ENCODE data around the gene RGS9.

The RGS9 gene

GRCh38 chr17:65231662-65232335, 94.6 kb downstream of the RGS9 start:
- no peaks in the 10 kb centered on the region for H3K79me2 ChIP-seq (ENCODE audit: control insufficient read depth, insufficient read depth, low read length)
- no peaks in the 10 kb centered on the region for H3K79me1 ChIP-seq (ENCODE audit: low read length)
- no peak overlapping the region for H3K23ac ChIP-seq (ENCODE audit: low read length)
- no peaks in the 10 kb centered on the region for H3K36me3 ChIP-seq (ENCODE audit: control insufficient read depth, insufficient read depth, low read length)
- H2BK120ac ChIP-seq (ENCODE audit: low read depth, low read length): no peak overlapping the region
- peaks cover 10% of the 10 kb centered on the region for H3K4me1 ChIP-seq (ENCODE audit: control insufficient read depth, low read depth, low read length)
- no CpG with 5 or more reads among the region's 8 CpGs for WGBS (ENCODE audit: extremely low coverage, insufficient coverage, low lambda C conversion rate)
- H4K5ac ChIP-seq (ENCODE audit: low read length): no peak overlapping the region
- H3K9ac ChIP-seq (ENCODE audit: low read length): no peak overlapping the region
- no peak overlapping the region for H3K4me3 ChIP-seq (ENCODE audit: low read length)
- no peak overlapping the region for H3K18ac ChIP-seq (ENCODE audit: low read length)
- no peak overlapping the region for H4K8ac ChIP-seq (ENCODE audit: low read depth, low read length)
- no peak overlapping the region for H3K4ac ChIP-seq (ENCODE audit: low read depth, low read length)
- no peak overlapping the region for H3K27ac ChIP-seq (ENCODE audit: low read depth, low read length)
- peak; percentile 90 for DNase-seq
- H2AK5ac ChIP-seq (ENCODE audit: low read length): no peak overlapping the region
- H3K4me2 ChIP-seq (ENCODE audit: low read length): no peak overlapping the region
- no peak overlapping the region for H2BK15ac ChIP-seq (replicated peaks; ENCODE audit: low read depth)
- H3K27me3 ChIP-seq (ENCODE audit: insufficient read depth, low read length, poor library complexity): no peaks in the 10 kb centered on the region
- H3K56ac ChIP-seq (ENCODE audit: low read length): no peak overlapping the region
- no peak overlapping the region for H2BK5ac ChIP-seq (ENCODE audit: low read length)

GRCh38 chr17:65235284-65235683, 98.1 kb downstream of the RGS9 start:
- Histone ChIP-seq H3K79me1 (ENCODE audit: low read length) (no peaks in the 10 kb centered on the region), H2BK15ac (replicated peaks; ENCODE audit: low read depth) (no peak overlapping the region), H4K5ac (ENCODE audit: low read length) (no peak overlapping the region), H3K27me3 (ENCODE audit: insufficient read depth, low read length, poor library complexity) (no peaks in the 10 kb centered on the region), H3K79me2 (ENCODE audit: control insufficient read depth, insufficient read depth, low read length) (no peaks in the 10 kb centered on the region), H3K4ac (ENCODE audit: low read depth, low read length) (no peak overlapping the region), H3K9ac (ENCODE audit: low read length) (no peak overlapping the region), H3K23ac (ENCODE audit: low read length) (no peak overlapping the region), H3K27ac (ENCODE audit: low read depth, low read length) (no peak overlapping the region), H3K4me1 (ENCODE audit: control insufficient read depth, low read depth, low read length) (no peaks in the 10 kb centered on the region), H4K8ac (ENCODE audit: low read depth, low read length) (no peak overlapping the region), H3K56ac (ENCODE audit: low read length) (no peak overlapping the region), H2BK120ac (ENCODE audit: low read depth, low read length) (no peak overlapping the region), H3K36me3 (ENCODE audit: control insufficient read depth, insufficient read depth, low read length) (no peaks in the 10 kb centered on the region), H3K18ac (ENCODE audit: low read length) (no peak overlapping the region), H2AK5ac (ENCODE audit: low read length) (no peak overlapping the region), H3K4me3 (ENCODE audit: low read length) (no peak overlapping the region), H2BK5ac (ENCODE audit: low read length) (no peak overlapping the region), H3K4me2 (ENCODE audit: low read length) (no peak overlapping the region)
- no peak for DNase-seq
- WGBS (ENCODE audit: extremely low coverage, insufficient coverage, low lambda C conversion rate): no CpG with 5 or more reads among the region's 2 CpGs

GRCh38 chr17:65236321-65236720, 99.2 kb downstream of the RGS9 start:
- Histone ChIP-seq H3K79me1 (ENCODE audit: low read length) (no peaks in the 10 kb centered on the region), H2BK120ac (ENCODE audit: low read depth, low read length) (no peak overlapping the region), H3K9ac (ENCODE audit: low read length) (no peak overlapping the region), H2BK15ac (replicated peaks; ENCODE audit: low read depth) (no peak overlapping the region), H3K36me3 (ENCODE audit: control insufficient read depth, insufficient read depth, low read length) (no peaks in the 10 kb centered on the region), H3K79me2 (ENCODE audit: control insufficient read depth, insufficient read depth, low read length) (no peaks in the 10 kb centered on the region), H2AK5ac (ENCODE audit: low read length) (no peak overlapping the region), H3K27me3 (ENCODE audit: insufficient read depth, low read length, poor library complexity) (no peaks in the 10 kb centered on the region), H4K5ac (ENCODE audit: low read length) (no peak overlapping the region), H3K4me1 (ENCODE audit: control insufficient read depth, low read depth, low read length) (no peaks in the 10 kb centered on the region), H3K4me3 (ENCODE audit: low read length) (no peak overlapping the region), H3K4ac (ENCODE audit: low read depth, low read length) (no peak overlapping the region), H2BK5ac (ENCODE audit: low read length) (no peak overlapping the region), H3K27ac (ENCODE audit: low read depth, low read length) (no peak overlapping the region), H3K56ac (ENCODE audit: low read length) (no peak overlapping the region), H4K8ac (ENCODE audit: low read depth, low read length) (no peak overlapping the region), H3K4me2 (ENCODE audit: low read length) (no peak overlapping the region), H3K23ac (ENCODE audit: low read length) (no peak overlapping the region), H3K18ac (ENCODE audit: low read length) (no peak overlapping the region)
- no CpG with 5 or more reads among the region's 1 CpG for WGBS (ENCODE audit: extremely low coverage, insufficient coverage, low lambda C conversion rate)
- DNase-seq: no peak

- H2BK15ac ChIP-seq (replicated peaks; ENCODE audit: low read depth): no peak overlapping the region
- DNase-seq: peak; percentile 67
- no peaks in the 10 kb centered on the region for H3K79me1 ChIP-seq (ENCODE audit: low read length)
- H3K79me2 ChIP-seq (ENCODE audit: control insufficient read depth, insufficient read depth, low read length): no peaks in the 10 kb centered on the region
- H3K36me3 ChIP-seq (ENCODE audit: control insufficient read depth, insufficient read depth, low read length): no peaks in the 10 kb centered on the region
- no CpG with 5 or more reads among the region's 9 CpGs for WGBS (ENCODE audit: extremely low coverage, insufficient coverage, low lambda C conversion rate)
- H3K27ac ChIP-seq (ENCODE audit: low read depth, low read length): no peak overlapping the region
- H3K4me1 ChIP-seq (ENCODE audit: control insufficient read depth, low read depth, low read length): no peaks in the 10 kb centered on the region
- H3K4ac ChIP-seq (ENCODE audit: low read depth, low read length): no peak overlapping the region
- no peak overlapping the region for H2BK5ac ChIP-seq (ENCODE audit: low read length)
- H3K9ac ChIP-seq (ENCODE audit: low read length): no peak overlapping the region
- no peak overlapping the region for H2BK120ac ChIP-seq (ENCODE audit: low read depth, low read length)
- H4K8ac ChIP-seq (ENCODE audit: low read depth, low read length): no peak overlapping the region
- H3K56ac ChIP-seq (ENCODE audit: low read length): no peak overlapping the region
- H3K23ac ChIP-seq (ENCODE audit: low read length): no peak overlapping the region
- H3K4me3 ChIP-seq (ENCODE audit: low read length): no peak overlapping the region
- H3K27me3 ChIP-seq (ENCODE audit: insufficient read depth, low read length, poor library complexity): no peaks in the 10 kb centered on the region
- H2AK5ac ChIP-seq (ENCODE audit: low read length): no peak overlapping the region
- no peak overlapping the region for H4K5ac ChIP-seq (ENCODE audit: low read length)
- no peak overlapping the region for H3K4me2 ChIP-seq (ENCODE audit: low read length)
- H3K18ac ChIP-seq (ENCODE audit: low read length): no peak overlapping the region
These were observed 106.9 kb downstream of the RGS9 start for GRCh38 chr17:65243838-65244625.

- no CpG with 5 or more reads among the region's 4 CpGs for WGBS (ENCODE audit: extremely low coverage, insufficient coverage, low lambda C conversion rate)
- H3K4ac ChIP-seq (ENCODE audit: low read depth, low read length): no peak overlapping the region
- H3K27me3 ChIP-seq (ENCODE audit: insufficient read depth, low read length, poor library complexity): no peaks in the 10 kb centered on the region
- H2BK15ac ChIP-seq (replicated peaks; ENCODE audit: low read depth): no peak overlapping the region
- H2BK120ac ChIP-seq (ENCODE audit: low read depth, low read length): no peak overlapping the region
- no peak overlapping the region for H2BK5ac ChIP-seq (ENCODE audit: low read length)
- no peaks in the 10 kb centered on the region for H3K36me3 ChIP-seq (ENCODE audit: control insufficient read depth, insufficient read depth, low read length)
- H3K4me2 ChIP-seq (ENCODE audit: low read length): no peak overlapping the region
- no peak overlapping the region for H3K4me3 ChIP-seq (ENCODE audit: low read length)
- no peak overlapping the region for H2AK5ac ChIP-seq (ENCODE audit: low read length)
- no peaks in the 10 kb centered on the region for H3K79me2 ChIP-seq (ENCODE audit: control insufficient read depth, insufficient read depth, low read length)
- H4K8ac ChIP-seq (ENCODE audit: low read depth, low read length): no peak overlapping the region
- H3K27ac ChIP-seq (ENCODE audit: low read depth, low read length): no peak overlapping the region
- no peak overlapping the region for H3K18ac ChIP-seq (ENCODE audit: low read length)
- no peak overlapping the region for H4K5ac ChIP-seq (ENCODE audit: low read length)
- DNase-seq: no peak
- no peak overlapping the region for H3K9ac ChIP-seq (ENCODE audit: low read length)
- H3K79me1 ChIP-seq (ENCODE audit: low read length): no peaks in the 10 kb centered on the region
- no peak overlapping the region for H3K23ac ChIP-seq (ENCODE audit: low read length)
- H3K56ac ChIP-seq (ENCODE audit: low read length): no peak overlapping the region
- no peaks in the 10 kb centered on the region for H3K4me1 ChIP-seq (ENCODE audit: control insufficient read depth, low read depth, low read length)
These were observed 109.1 kb downstream of the RGS9 start for GRCh38 chr17:65246252-65246651.

Data from mesendoderm (in vitro differentiated cells).